Right lung (tissue), 10 donors: ENCODE results near the gene THEM5. TPM values are rescaled to one million over a fixed set of nuclear protein-coding genes. Genes with fewer than 3 reads are reported as not detected.
"Not testable (repeated sequence)": the region's sequence is repeated elsewhere in the genome, so short reads cannot be mapped to it uniquely, and the experiment has no call there.

Experiments used
- DNase-seq, 2 donors: peaks; one replicate each; pipeline ENCODE4 v3.0.0-alpha.2; 2013
- long read RNA-seq, 8 donors: transcript quantifications; one replicate each; lab custom pipeline, GENCODE V29; 2026
- polyA plus RNA-seq, 5 donors: library from polyadenylated mRNA; unstranded; fragments of 120-200 nt; gene quantifications; one replicate each; pipeline versions ENCODE4 v1.2.1 to v1.2.3, GENCODE V29; 2013; ENCODE audit warnings: inconsistent platforms in 1 of 5, low replicate concordance in 1 of 5; ENCODE audit not compliant: insufficient read length in 5 of 5, insufficient read depth in 1 of 5

THEM5 gene
- 1 to 10 TPM in 3 of 5 donors, under 1 TPM in 2; 0.67 to 1.4 (median 1.1) TPM for polyA plus RNA-seq
- long read RNA-seq, donor 1 = 0 reads
- long read RNA-seq, donor 2 = 0 reads
- long read RNA-seq, donor 3 = 0 reads
- long read RNA-seq, donor 4 = 0 reads
- long read RNA-seq, donor 5 = 0 reads
- long read RNA-seq, donor 6 = 0 reads
- long read RNA-seq, donor 7 = 0 reads
- long read RNA-seq, donor 8 = 0 reads

GRCh38 chr1:151853411-151853943 lies at the start of gene THEM5:
THEM5 (minus strand) TSS chr1:151853712; CDS start chr1:151853565, 147 bp downstream.
- DNase-seq = no peak

- no peak for DNase-seq
These were observed 49.3 kb upstream of the THEM5 start for GRCh38 chr1:151902858-151903257.

- DNase-seq = not testable (repeated sequence)
These were observed 47.3 kb upstream of the THEM5 start for GRCh38 chr1:151900804-151901203.

GRCh38 chr1:151898519-151898991 lies 45.0 kb upstream of the THEM5 start:
- DNase-seq = no peak

GRCh38 chr1:151897991-151898431 lies 44.5 kb upstream of the THEM5 start:
- no peak for DNase-seq

- no peak for DNase-seq
These were observed 39.8 kb upstream of the THEM5 start for GRCh38 chr1:151893176-151893924.

GRCh38 chr1:151892190-151892589 lies 38.7 kb upstream of the THEM5 start:
- DNase-seq = no peak

GRCh38 chr1:151891512-151891911 lies 38.0 kb upstream of the THEM5 start:
- DNase-seq = no peak

GRCh38 chr1:151888972-151889570 lies 35.6 kb upstream of the THEM5 start:
- DNase-seq = no peak

GRCh38 chr1:151887028-151887427 lies 33.5 kb upstream of the THEM5 start:
- DNase-seq = no peak

- no peak for DNase-seq
These were observed 32.0 kb upstream of the THEM5 start for GRCh38 chr1:151885479-151885878.

- DNase-seq = not testable (repeated sequence)
These were observed 31.4 kb upstream of the THEM5 start for GRCh38 chr1:151884879-151885278.

- not testable (repeated sequence) for DNase-seq
These were observed 30.9 kb upstream of the THEM5 start for GRCh38 chr1:151884445-151884844.

GRCh38 chr1:151883898-151884297 lies 30.4 kb upstream of the THEM5 start:
- not testable (repeated sequence) for DNase-seq

GRCh38 chr1:151882918-151883317 lies 29.4 kb upstream of the THEM5 start:
- DNase-seq = not testable (repeated sequence)

GRCh38 chr1:151882466-151882865 lies 29.0 kb upstream of the THEM5 start:
- DNase-seq = no peak

GRCh38 chr1:151881479-151881878 lies 28.0 kb upstream of the THEM5 start:
- DNase-seq = no peak

GRCh38 chr1:151875419-151876097 lies 22.0 kb upstream of the THEM5 start:
- DNase-seq = no peak

- not testable (repeated sequence) for DNase-seq
These were observed 19.3 kb upstream of the THEM5 start for GRCh38 chr1:151872776-151873175.

GRCh38 chr1:151871284-151872030 lies 17.9 kb upstream of the THEM5 start:
- no peak for DNase-seq

- peak; percentile 81 to 87 for DNase-seq
These were observed 15.0 kb upstream of the THEM5 start for GRCh38 chr1:151868486-151868885.
